ENCODE data around the gene LYPD8.

DNA sequence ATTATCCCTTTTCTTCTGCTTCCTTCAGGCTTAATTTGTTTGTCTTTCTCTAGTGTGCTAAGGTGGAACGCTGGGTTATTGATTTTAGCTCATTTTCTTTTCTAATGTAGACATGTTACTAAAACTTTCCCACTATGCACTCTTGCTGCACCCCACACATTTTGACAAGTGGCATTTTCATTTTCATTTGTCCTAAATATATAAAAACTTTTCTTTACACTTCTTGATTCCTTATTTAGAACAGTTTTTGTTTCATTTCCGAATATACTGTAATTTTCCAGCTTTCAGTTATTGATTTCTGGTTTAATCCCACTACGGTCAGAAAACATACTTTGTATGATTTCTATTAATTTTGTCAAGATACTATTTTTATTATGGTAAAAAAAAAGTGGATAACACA is 44.9 kb upstream of the LYPD8 start:
- TF ChIP-seq, protein P1, sequence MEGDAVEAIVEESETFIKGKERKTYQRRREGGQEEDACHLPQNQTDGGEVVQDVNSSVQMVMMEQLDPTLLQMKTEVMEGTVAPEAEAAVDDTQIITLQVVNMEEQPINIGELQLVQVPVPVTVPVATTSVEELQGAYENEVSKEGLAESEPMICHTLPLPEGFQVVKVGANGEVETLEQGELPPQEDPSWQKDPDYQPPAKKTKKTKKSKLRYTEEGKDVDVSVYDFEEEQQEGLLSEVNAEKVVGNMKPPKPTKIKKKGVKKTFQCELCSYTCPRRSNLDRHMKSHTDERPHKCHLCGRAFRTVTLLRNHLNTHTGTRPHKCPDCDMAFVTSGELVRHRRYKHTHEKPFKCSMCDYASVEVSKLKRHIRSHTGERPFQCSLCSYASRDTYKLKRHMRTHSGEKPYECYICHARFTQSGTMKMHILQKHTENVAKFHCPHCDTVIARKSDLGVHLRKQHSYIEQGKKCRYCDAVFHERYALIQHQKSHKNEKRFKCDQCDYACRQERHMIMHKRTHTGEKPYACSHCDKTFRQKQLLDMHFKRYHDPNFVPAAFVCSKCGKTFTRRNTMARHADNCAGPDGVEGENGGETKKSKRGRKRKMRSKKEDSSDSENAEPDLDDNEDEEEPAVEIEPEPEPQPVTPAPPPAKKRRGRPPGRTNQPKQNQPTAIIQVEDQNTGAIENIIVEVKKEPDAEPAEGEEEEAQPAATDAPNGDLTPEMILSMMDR (conservative IDR thresholded peaks at IDR 0.05; ENCODE audit: low read depth, low read length), result no peak
- no peak for TF ChIP-seq EZH2 (IDR thresholded peaks at IDR 0.05; ENCODE audit: low read length, unreplicated experiment)
- TF ChIP-seq EZH2phosphoT487 (IDR thresholded peaks at IDR 0.05; ENCODE audit: borderline replicate concordance, low read length), result no peak

All from PC-3 (cell line).